H9 (cell line): ENCODE data around the gene UBE2Q2. TPM values are rescaled to one million over a fixed set of nuclear protein-coding genes. Genes with fewer than 3 reads are reported as not detected.

Experiments used
- DNase-seq: peaks from one replicate; pipeline ENCODE4 v3.0.0-alpha.2; 2017
- H2AFZ ChIP-seq: one replicate; pipeline ENCODE4 v1.6.1; 2013; ENCODE audit warnings: mild to moderate bottlenecking, low read length, control low read depth, moderate library complexity
- H2AK5ac ChIP-seq: 2 replicates; pipeline ENCODE4 v1.6.1; 2013; ENCODE audit warnings: low read length, control low read depth, mixed read lengths; ENCODE audit not compliant: insufficient read length
- H2BK120ac ChIP-seq: one replicate; pipeline ENCODE4 v1.6.1; 2013; ENCODE audit warnings: low read depth, mild to moderate bottlenecking, low read length, control low read depth, inconsistent platforms; ENCODE audit not compliant: poor library complexity, severe bottlenecking
- H2BK12ac ChIP-seq: 2 replicates; pipeline ENCODE4 v1.6.1; 2013; ENCODE audit warnings: low read length, control low read depth, mixed read lengths, low read depth; ENCODE audit not compliant: insufficient read length
- H2BK15ac ChIP-seq: 2 replicates; pipeline ENCODE4 v1.6.1; 2013; ENCODE audit warnings: low read depth, low read length, control low read depth
- H2BK20ac ChIP-seq: one replicate; pipeline ENCODE4 v1.6.1; 2013; ENCODE audit warnings: low read depth, mild to moderate bottlenecking, low read length, control low read depth, inconsistent platforms; ENCODE audit not compliant: poor library complexity, severe bottlenecking
- H2BK5ac ChIP-seq: 2 replicates; pipeline ENCODE4 v1.6.1; 2013; ENCODE audit warnings: low read length, control low read depth, mixed read lengths; ENCODE audit not compliant: insufficient read length
- H3K14ac ChIP-seq: 2 replicates; pipeline ENCODE4 v1.6.1; 2013; ENCODE audit warnings: low read length, control low read depth; ENCODE audit not compliant: insufficient read depth
- H3K18ac ChIP-seq: 2 replicates; pipeline ENCODE4 v1.6.1; 2013; ENCODE audit warnings: low read depth, mild to moderate bottlenecking, mixed read lengths, low read length, control low read depth; ENCODE audit not compliant: insufficient read length
- H3K23ac ChIP-seq: 2 replicates; pipeline ENCODE4 v1.6.1; 2013; ENCODE audit warnings: low read length, control low read depth, mixed read lengths, low read depth; ENCODE audit not compliant: insufficient read length
- H3K23me2 ChIP-seq: 2 replicates; pipeline ENCODE4 v1.6.1; 2013; ENCODE audit warnings: low read depth, mild to moderate bottlenecking, mixed read lengths, low read length, control low read depth; ENCODE audit not compliant: insufficient read length, poor library complexity, severe bottlenecking
- H3K27ac ChIP-seq: 2 replicates; pipeline ENCODE4 v1.5.1; 2013; ENCODE audit warnings: low read length, control low read depth, mixed read lengths, low read depth; ENCODE audit not compliant: insufficient read length
- H3K27me3 ChIP-seq: 2 replicates; pipeline ENCODE4 v1.6.1; 2013; ENCODE audit warnings: low read length, control low read depth, inconsistent platforms; ENCODE audit not compliant: insufficient read depth
- H3K4ac ChIP-seq: 2 replicates; pipeline ENCODE4 v1.6.1; 2013; ENCODE audit warnings: low read depth, mild to moderate bottlenecking, control low read depth, inconsistent platforms, low read length, moderate library complexity
- H3K4me1 ChIP-seq: 2 replicates; pipeline ENCODE4 v1.6.1; 2013; ENCODE audit warnings: low read length, control low read depth, inconsistent platforms; ENCODE audit not compliant: insufficient read depth
- H3K4me2 ChIP-seq: 2 replicates; pipeline ENCODE4 v1.6.1; 2013; ENCODE audit warnings: low read length, control low read depth, mixed read lengths; ENCODE audit not compliant: insufficient read length, insufficient read depth
- H3K56ac ChIP-seq: 2 replicates; pipeline ENCODE4 v1.6.1; 2013; ENCODE audit warnings: low read depth, mild to moderate bottlenecking, mixed read lengths, low read length, control low read depth; ENCODE audit not compliant: insufficient read length
- H3K79me1 ChIP-seq: 2 replicates; pipeline ENCODE4 v1.6.1; 2013; ENCODE audit warnings: low read depth, mild to moderate bottlenecking, moderate library complexity, low read length, control low read depth, inconsistent platforms; ENCODE audit not compliant: insufficient read depth, poor library complexity, severe bottlenecking
- H3K79me2 ChIP-seq: 2 replicates; pipeline ENCODE4 v1.6.1; 2013; ENCODE audit warnings: low read length, control low read depth, inconsistent platforms; ENCODE audit not compliant: insufficient read depth
- H3K9ac ChIP-seq: 2 replicates; pipeline ENCODE4 v1.6.1; 2013; ENCODE audit warnings: low read length, control low read depth, mixed read lengths; ENCODE audit not compliant: insufficient read length; ENCODE audit errors: extremely low read depth
- H3K9me3 ChIP-seq: one replicate; pipeline ENCODE4 v1.6.1; 2013; ENCODE audit warnings: low read depth, low read length, inconsistent platforms; ENCODE audit not compliant: control insufficient read depth
- H3T11ph ChIP-seq: one replicate; pipeline ENCODE4 v1.6.1; 2013; ENCODE audit warnings: mild to moderate bottlenecking, low read length, control low read depth, inconsistent platforms
- H4K20me1 ChIP-seq: one replicate; pipeline ENCODE4 v1.6.1; 2013; ENCODE audit not compliant: control insufficient read depth, insufficient read length, insufficient read depth
- H4K5ac ChIP-seq: 2 replicates; pipeline ENCODE4 v1.6.1; 2013; ENCODE audit warnings: low read depth, mild to moderate bottlenecking, mixed read lengths, low read length, control low read depth; ENCODE audit not compliant: insufficient read length
- H4K8ac ChIP-seq: replicated peaks from 2 replicates; pipeline ENCODE4 v1.6.1; 2013; ENCODE audit warnings: low read length, control low read depth, mixed read lengths, low read depth; ENCODE audit not compliant: insufficient read length
- H4K91ac ChIP-seq: 2 replicates; pipeline ENCODE4 v1.6.1; 2013; ENCODE audit warnings: low read depth, mild to moderate bottlenecking, moderate library complexity, mixed read lengths, low read length, control low read depth; ENCODE audit not compliant: insufficient read length
- H3K27ac Mint-ChIP-seq, 3 experiments: 2 replicates in 2 of 3; 3 replicates in 1 of 3; pipeline ENCODE4 v1.8.0; 2020 to 2021; ENCODE audit warnings: mixed read lengths in 3 of 3, mild to moderate bottlenecking in 1 of 3, moderate library complexity in 1 of 3
- H3K27me3 Mint-ChIP-seq: 2 replicates; pipeline ENCODE4 v1.8.0; 2021; ENCODE audit warnings: low read depth, mild to moderate bottlenecking, moderate library complexity, mixed read lengths
- H3K36me3 Mint-ChIP-seq, 3 experiments: 2 replicates in 2 of 3; 3 replicates in 1 of 3; pipeline ENCODE4 v1.8.0; 2020 to 2021; ENCODE audit warnings: low read depth in 3 of 3, mixed read lengths in 3 of 3; ENCODE audit not compliant: insufficient read depth in 1 of 3
- H3K4me1 Mint-ChIP-seq, 2 experiments: 2 replicates each; pipeline ENCODE4 v1.8.0; 2020; ENCODE audit warnings: mixed read lengths in 2 of 2
- H3K4me3 Mint-ChIP-seq, 2 experiments: 2 replicates in 1 of 2; 3 replicates in 1 of 2; pipeline ENCODE4 v1.8.0; 2020 to 2021; ENCODE audit warnings: mild to moderate bottlenecking in 2 of 2, mixed read lengths in 2 of 2, moderate library complexity in 1 of 2
- H3K9me3 Mint-ChIP-seq, 2 experiments: 2 replicates in 1 of 2; 3 replicates in 1 of 2; pipeline ENCODE4 v1.8.0; 2020; ENCODE audit warnings: mild to moderate bottlenecking in 2 of 2, mixed read lengths in 2 of 2, moderate library complexity in 1 of 2
- WGBS: extraction: QIAGEN DNeasy Blood & Tissue Kit; methylation state at CpG from one replicate; pipeline ENCODE4 v1.1.7; 2013; ENCODE audit warnings: missing lambda C conversion rate, low lambda C conversion rate, mixed read lengths; ENCODE audit not compliant: insufficient read length; ENCODE audit errors: extremely low coverage; 5-methylcytosine and 5-hydroxymethylcytosine counted together
- total RNA-seq: library from RNA; stranded (reverse); gene quantifications from 2 replicates; pipeline ENCODE4 v1.2.1, GENCODE V29; 2021
- TF ChIP-seq, protein P1 (sequence below): fragments of 200-600 bp; sonication (generic); conservative IDR thresholded peaks from 3 replicates; pipeline ENCODE4 v1.8.0; 2021; ENCODE audit warnings: antibody characterized with exemption, mild to moderate bottlenecking

The UBE2Q2 gene
- total RNA-seq, 1 experiment from 2014 or later, result 29.6 TPM

DNA sequence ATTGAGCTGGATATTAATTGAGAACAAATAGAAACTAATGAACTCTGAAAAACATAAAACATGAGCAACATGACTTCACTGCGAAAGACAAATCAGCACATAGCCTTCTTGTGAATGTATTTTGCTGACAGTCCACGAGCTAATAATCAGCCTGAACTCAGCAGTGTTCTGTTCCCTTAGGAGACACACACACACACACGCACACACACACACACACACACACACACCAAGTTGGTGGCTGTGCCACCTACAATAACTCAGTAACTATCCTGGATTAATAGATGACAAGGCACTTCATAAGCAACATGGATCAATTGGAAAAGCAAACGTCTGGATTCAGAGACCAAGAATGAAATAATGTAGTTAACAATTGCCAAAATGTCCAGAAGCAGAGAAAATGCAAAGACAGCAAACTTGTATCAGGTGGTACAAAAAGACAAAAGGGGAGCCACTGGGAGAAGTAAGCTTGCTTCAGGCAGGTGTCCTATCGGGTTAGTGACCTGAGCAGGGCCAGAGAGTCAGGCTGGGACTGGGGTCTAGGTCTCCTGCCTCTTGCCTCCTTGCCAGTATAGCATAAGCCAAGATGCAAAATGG lies 20.5 kb upstream of the UBE2Q2 start:
- H3K23ac ChIP-seq, result no peak overlapping the region
- no peaks in the 10 kb centered on the region; the same call in 1 of the 2 replicates for H3K27me3 ChIP-seq
- no peak overlapping the region for H3K4ac ChIP-seq
- H3K79me2 ChIP-seq, result no peaks in the 10 kb centered on the region
- no peaks in the 10 kb centered on the region for H3K9me3 ChIP-seq
- H3K27me3 Mint-ChIP-seq, result no peaks in the 10 kb centered on the region
- H2BK5ac ChIP-seq, result no peak overlapping the region
- no peaks in the 10 kb centered on the region for H3K36me3 Mint-ChIP-seq
- H3K18ac ChIP-seq, result no peak overlapping the region
- no peak overlapping the region for H3K14ac ChIP-seq
- no peaks in the 10 kb centered on the region for H3K23me2 ChIP-seq
- no peaks in the 10 kb centered on the region for H3K79me1 ChIP-seq
- no peak overlapping the region for H3T11ph ChIP-seq
- DNase-seq, result no peak
- no peak overlapping the region for H4K8ac ChIP-seq
- TF ChIP-seq, protein P1, sequence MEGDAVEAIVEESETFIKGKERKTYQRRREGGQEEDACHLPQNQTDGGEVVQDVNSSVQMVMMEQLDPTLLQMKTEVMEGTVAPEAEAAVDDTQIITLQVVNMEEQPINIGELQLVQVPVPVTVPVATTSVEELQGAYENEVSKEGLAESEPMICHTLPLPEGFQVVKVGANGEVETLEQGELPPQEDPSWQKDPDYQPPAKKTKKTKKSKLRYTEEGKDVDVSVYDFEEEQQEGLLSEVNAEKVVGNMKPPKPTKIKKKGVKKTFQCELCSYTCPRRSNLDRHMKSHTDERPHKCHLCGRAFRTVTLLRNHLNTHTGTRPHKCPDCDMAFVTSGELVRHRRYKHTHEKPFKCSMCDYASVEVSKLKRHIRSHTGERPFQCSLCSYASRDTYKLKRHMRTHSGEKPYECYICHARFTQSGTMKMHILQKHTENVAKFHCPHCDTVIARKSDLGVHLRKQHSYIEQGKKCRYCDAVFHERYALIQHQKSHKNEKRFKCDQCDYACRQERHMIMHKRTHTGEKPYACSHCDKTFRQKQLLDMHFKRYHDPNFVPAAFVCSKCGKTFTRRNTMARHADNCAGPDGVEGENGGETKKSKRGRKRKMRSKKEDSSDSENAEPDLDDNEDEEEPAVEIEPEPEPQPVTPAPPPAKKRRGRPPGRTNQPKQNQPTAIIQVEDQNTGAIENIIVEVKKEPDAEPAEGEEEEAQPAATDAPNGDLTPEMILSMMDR, result no peak
- no peak overlapping the region for H2AFZ ChIP-seq
- H3K9me3 Mint-ChIP-seq, result no peaks in the 10 kb centered on the region
- H3K4me1 Mint-ChIP-seq, result peaks cover 21 to 27% of the 10 kb centered on the region in 2 experiments
- no peak overlapping the region for H2BK120ac ChIP-seq
- no peak overlapping the region for H3K4me2 ChIP-seq
- peaks cover 11% of the 10 kb centered on the region; the same call in 1 of the 2 replicates for H3K4me1 ChIP-seq
- no peak overlapping the region for H2BK20ac ChIP-seq
- H3K4me3 Mint-ChIP-seq, result no peak overlapping the region
- H2AK5ac ChIP-seq, result no peak overlapping the region
- WGBS, result no CpG with 5 or more reads among the region's 5 CpGs
- no peak overlapping the region for H2BK15ac ChIP-seq
- no peak overlapping the region for H4K91ac ChIP-seq
- no peak overlapping the region for H3K56ac ChIP-seq
- H3K27ac ChIP-seq, result no peak overlapping the region
- H2BK12ac ChIP-seq, result no peak overlapping the region
- no peak overlapping the region for H4K5ac ChIP-seq
- no peak overlapping the region; a peak in 1 of 7 replicates for H3K27ac Mint-ChIP-seq
- H3K9ac ChIP-seq, result no peak overlapping the region
- H4K20me1 ChIP-seq, result no peaks in the 10 kb centered on the region
